ENCODE measurements around the gene FAM78A.
"Not testable (repeated sequence)": the region's sequence is repeated elsewhere in the genome, so short reads cannot be mapped to it uniquely, and the experiment has no call there.

Gene FAM78A

DNA sequence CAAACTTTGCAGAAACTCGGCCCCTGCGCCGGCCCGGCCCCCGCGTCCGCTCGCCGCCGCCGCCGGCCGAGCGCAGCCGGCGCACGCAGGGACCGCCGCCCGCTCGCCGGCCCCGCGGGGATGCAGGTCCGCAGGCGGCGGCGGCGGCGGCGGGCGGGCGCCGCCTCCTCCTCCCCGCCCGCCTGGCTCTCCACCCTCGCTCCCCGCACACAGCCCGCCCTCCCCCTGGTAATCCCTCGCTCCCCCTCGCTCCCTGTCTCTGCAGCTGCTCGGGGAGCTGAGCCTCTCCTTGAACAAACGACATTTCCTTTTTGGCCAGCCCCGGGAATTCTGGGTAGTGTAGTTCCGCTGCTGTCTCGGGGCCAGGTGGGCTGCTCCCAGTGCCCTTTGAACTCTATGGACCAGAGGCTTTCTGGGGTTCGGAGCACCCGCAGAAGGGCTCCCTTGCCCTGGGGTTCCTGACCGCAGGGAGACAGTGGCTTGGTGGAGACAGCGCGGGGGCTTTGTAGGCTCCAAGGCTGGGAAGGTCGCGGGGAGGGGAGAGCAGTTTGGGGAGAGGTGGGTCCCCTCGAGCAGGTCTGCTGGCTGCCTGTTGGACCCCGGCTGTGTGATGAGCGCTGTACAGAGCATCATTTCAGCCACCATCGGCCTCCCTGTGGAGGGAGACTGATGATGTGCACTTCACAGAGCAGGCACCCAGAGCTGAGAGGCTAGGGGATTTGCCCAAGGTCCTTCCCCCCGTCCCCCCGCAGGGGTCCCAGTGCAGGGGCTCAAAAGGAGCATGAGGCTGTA lies 1.8 kb upstream of the FAM78A start:
- Histone ChIP-seq H3K27ac (ENCODE audit: low read length) (no peak overlapping the region), H3K4me3 (ENCODE audit: low read length) (peak overlapping the region; percentile 55), H3K36me3 (ENCODE audit: control insufficient read depth, low read depth, low read length) (no peaks in the 10 kb centered on the region), H3K27me3 (ENCODE audit: control insufficient read depth, insufficient read depth, low read length) (peaks cover 34% of the 10 kb centered on the region), H3K4me1 (ENCODE audit: control insufficient read depth, low read depth, low read length) (peaks cover 6% of the 10 kb centered on the region), H3K9me3 (ENCODE audit: control insufficient read depth, low read depth, low read length) (no peaks in the 10 kb centered on the region), H3K9ac (ENCODE audit: low read length) (no peak overlapping the region)

DNA sequence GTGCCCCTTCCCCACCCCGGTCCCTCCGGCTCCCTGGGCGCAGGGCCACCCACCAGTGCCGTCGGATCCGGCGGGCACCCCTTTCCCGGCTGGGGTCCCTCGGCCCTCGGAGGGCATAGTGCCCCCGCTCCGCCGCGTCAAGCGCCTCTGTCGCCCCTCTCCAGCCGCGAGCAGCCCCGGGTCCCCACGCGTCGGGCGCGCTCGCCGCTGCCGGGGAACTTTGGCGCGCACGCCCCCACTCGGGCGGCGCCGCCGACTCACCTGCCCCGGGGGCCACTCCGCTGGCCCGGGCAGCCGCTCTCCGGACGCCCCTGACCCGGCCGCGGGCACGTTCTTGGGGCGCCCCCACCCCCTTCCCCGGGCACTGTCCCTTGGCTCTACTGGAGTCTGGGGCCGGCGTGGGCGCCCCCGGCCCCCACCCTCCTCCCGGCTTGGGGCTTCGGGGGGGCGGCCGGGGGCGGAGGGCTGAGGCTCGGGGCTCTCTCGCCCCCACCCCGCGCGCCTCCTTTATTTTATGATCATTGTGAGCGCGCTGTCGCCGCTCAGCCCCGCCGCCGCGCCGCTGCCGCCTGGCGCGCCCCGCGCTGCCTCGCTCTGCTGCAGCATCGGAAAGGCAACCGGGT lies 1.1 kb upstream of the FAM78A start:
- H3K9me3 ChIP-seq (ENCODE audit: control insufficient read depth, low read depth, low read length) = no peaks in the 10 kb centered on the region
- peaks cover 32% of the 10 kb centered on the region for H3K27me3 ChIP-seq (ENCODE audit: control insufficient read depth, insufficient read depth, low read length)
- no peaks in the 10 kb centered on the region for H3K36me3 ChIP-seq (ENCODE audit: control insufficient read depth, low read depth, low read length)
- H3K4me1 ChIP-seq (ENCODE audit: control insufficient read depth, low read depth, low read length) = peaks cover 6% of the 10 kb centered on the region
- H3K27ac ChIP-seq (ENCODE audit: low read length) = no peak overlapping the region
- peak overlapping the region; percentile 55 for H3K4me3 ChIP-seq (ENCODE audit: low read length)
- H3K9ac ChIP-seq (ENCODE audit: low read length) = no peak overlapping the region

DNA sequence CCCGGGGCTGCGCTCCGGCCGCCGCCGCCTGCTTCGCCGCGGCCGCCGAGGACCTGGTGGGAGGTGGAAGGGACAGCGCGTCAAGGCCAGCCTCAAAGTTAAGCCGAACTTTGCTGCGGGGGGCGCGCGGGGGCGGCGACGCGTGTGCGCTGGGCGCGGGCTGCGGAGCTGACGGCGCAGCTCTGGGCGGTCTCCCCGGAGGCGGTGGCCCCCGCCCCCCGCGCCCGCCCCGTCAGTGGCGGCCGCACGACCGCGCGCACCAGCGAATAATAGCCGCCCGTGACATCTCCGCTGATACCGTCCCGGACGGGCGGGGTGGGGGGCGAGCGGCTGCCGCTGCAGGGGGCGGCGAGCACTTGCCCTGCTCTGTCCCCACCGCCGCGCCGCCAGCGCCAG lies 579 bp upstream of the FAM78A start:
- H3K4me1 ChIP-seq (ENCODE audit: control insufficient read depth, low read depth, low read length) = peaks cover 6% of the 10 kb centered on the region
- H3K9me3 ChIP-seq (ENCODE audit: control insufficient read depth, low read depth, low read length) = no peaks in the 10 kb centered on the region
- H3K27ac ChIP-seq (ENCODE audit: low read length) = no peak overlapping the region
- peak overlapping the region; percentile 55 for H3K4me3 ChIP-seq (ENCODE audit: low read length)
- peaks cover 27% of the 10 kb centered on the region for H3K27me3 ChIP-seq (ENCODE audit: control insufficient read depth, insufficient read depth, low read length)
- H3K9ac ChIP-seq (ENCODE audit: low read length) = no peak overlapping the region
- no peaks in the 10 kb centered on the region for H3K36me3 ChIP-seq (ENCODE audit: control insufficient read depth, low read depth, low read length)

DNA sequence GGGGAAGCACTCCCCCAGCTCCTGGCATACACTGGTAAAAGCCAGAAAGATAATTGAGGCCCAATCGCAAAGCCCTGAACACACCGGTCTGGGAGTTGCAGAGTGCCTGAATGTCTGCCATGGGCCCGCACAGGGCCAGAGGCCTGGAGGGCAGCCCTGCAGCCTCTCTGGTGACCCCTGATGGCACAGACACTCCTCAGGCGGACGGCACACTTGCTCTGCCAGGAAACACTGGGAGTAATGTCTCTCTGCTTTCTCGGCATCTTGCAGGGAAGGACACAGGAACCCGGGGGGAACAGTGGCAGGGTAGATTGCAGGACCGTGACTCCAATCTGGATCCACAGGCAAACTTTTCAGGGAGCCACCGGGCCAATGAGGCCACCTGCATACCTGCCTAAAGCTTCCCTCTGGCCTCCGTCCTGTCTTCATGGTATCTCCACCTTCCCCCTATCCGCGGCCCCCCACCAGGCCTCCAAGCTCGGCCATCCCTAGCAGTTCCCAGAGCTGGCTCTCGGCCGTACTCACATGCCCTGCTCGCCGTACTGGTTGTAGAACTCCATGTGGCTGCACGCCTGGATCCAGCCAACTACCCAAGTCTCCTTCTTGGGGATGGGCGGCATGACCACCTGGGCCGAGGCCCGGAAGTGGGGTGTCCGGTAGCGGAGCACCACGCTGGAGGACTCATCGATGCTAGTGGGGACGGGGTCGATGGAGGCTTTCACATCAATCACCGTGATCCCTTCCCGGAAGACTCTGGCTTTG lies 797 bp downstream of the FAM78A start:
- Histone ChIP-seq H3K9ac (ENCODE audit: low read length) (no peak overlapping the region), H3K27ac (ENCODE audit: low read length) (no peak overlapping the region), H3K36me3 (ENCODE audit: control insufficient read depth, low read depth, low read length) (no peaks in the 10 kb centered on the region), H3K4me3 (ENCODE audit: low read length) (no peak overlapping the region), H3K9me3 (ENCODE audit: control insufficient read depth, low read depth, low read length) (no peaks in the 10 kb centered on the region), H3K27me3 (ENCODE audit: control insufficient read depth, insufficient read depth, low read length) (peaks cover 16% of the 10 kb centered on the region), H3K4me1 (ENCODE audit: control insufficient read depth, low read depth, low read length) (peaks cover 6% of the 10 kb centered on the region)

DNA sequence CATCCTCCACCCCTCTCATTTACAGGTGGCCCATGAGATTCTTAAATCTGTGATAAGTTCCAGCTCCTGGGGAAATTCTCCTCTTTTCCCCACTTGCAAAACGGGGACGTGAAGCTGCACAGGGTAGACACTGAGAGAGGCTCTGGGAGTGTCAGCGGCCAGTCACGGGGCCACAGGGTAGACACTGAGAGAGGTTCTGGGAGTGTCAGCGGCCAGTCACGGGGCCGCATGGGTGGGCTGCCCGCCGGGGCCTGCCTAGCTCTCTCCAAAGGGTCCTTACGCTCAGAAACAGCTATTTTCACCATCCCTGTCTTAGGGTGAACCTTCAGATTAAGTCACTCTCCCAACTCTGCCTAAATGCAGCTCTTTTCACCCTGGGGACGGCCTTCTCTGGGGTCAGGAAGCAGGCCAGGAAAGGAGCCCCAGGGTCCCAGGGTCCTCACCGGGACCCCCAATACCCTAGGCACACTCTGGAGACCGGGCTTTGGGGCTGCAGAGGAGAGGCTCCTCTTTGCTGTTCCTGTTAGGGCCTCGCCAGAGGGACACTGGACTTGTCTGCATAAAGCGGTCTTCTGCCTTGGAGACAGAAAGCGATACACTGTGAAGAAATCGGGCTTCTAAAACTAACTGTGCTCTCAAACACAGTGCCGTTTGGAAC lies 1.5 kb downstream of the FAM78A start:
- Histone ChIP-seq H3K27ac (ENCODE audit: low read length) (no peak overlapping the region), H3K9ac (ENCODE audit: low read length) (no peak overlapping the region), H3K36me3 (ENCODE audit: control insufficient read depth, low read depth, low read length) (no peaks in the 10 kb centered on the region), H3K27me3 (ENCODE audit: control insufficient read depth, insufficient read depth, low read length) (peaks cover 16% of the 10 kb centered on the region), H3K9me3 (ENCODE audit: control insufficient read depth, low read depth, low read length) (no peaks in the 10 kb centered on the region), H3K4me1 (ENCODE audit: control insufficient read depth, low read depth, low read length) (peaks cover 6% of the 10 kb centered on the region), H3K4me3 (ENCODE audit: low read length) (no peak overlapping the region)

DNA sequence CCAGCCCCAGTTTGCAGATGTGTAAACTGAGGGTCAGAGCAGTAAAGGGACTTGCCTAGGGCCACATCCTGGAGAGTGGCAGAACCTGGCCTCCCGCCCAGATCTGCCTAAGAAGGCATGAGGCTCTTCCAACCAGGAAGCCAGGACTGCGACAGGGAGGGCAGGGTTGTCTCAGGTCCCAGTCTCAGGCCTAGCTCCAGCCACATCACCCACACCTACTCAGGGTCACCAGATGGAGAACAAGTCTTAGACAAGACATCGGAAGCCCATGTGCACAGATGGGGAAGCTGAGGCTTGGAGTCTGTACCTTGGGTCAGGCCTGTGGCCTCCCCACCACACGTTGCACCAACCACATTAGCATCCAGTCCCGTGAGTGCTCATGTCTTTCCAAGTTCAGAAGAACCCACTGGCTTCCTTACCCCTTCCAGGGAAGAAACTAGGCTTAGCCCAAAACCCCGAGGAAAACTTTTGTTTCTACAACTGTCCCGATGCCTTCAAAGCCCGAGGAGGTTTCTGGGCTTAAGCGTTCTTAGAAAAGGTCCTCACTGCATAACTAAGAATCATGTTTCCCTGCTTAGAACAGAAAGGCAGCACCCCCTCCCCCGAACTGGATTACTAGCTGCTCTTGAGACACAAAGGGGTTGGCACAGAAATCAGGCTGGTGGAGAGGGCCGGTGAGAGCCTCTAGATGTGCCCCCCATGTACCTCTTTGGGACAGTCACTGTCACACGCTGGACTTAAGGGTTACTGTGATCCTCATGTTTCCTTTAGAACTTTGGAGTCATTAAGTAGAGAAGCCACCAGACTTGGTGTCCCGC lies 2.2 kb downstream of the FAM78A start:
- peaks cover 6% of the 10 kb centered on the region for H3K4me1 ChIP-seq (ENCODE audit: control insufficient read depth, low read depth, low read length)
- no peak overlapping the region for H3K27ac ChIP-seq (ENCODE audit: low read length)
- H3K4me3 ChIP-seq (ENCODE audit: low read length) = no peak overlapping the region

DNA sequence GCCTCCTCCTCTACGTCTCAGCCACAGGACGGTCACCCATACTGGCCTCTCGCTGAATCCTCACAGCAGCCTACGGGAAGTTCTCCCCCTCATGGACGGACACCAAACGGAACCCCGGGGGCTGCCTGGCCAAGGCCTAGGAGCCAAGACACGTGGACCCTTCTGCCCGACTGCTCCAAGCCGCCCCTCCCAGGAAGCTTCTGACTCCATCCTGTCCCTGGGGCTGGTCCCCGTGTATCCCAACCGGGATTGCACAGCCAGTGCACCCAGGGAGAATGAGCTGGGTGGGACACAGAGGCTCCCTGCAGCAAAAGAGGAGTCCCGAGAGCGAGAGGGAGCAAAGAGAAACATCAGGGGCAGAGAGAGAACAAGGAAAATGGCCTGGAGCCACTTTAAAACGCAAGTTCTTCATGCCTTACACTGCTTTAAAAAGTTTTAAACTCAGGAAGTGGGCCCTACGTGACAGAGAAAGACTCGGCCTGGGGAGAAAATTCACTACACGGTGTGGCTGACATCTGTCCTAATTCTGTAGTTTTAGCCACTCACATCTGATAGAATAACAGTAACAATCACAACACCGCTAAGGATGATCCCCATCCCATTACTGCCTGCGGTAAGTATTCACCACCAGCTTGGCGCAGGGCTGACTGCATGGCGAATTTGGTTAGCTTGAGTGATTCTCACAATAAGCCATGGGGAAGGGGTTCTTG lies 3.0 kb downstream of the FAM78A start:
- Histone ChIP-seq H3K4me1 (ENCODE audit: control insufficient read depth, low read depth, low read length) (peaks cover 6% of the 10 kb centered on the region), H3K27ac (ENCODE audit: low read length) (no peak overlapping the region)

More for the DNA sequence above, 2.2 kb downstream of the FAM78A start:
- no peak overlapping the region for H3K9ac ChIP-seq (ENCODE audit: low read length)
- H3K9me3 ChIP-seq (ENCODE audit: control insufficient read depth, low read depth, low read length) = no peaks in the 10 kb centered on the region
- peaks cover 16% of the 10 kb centered on the region for H3K27me3 ChIP-seq (ENCODE audit: control insufficient read depth, insufficient read depth, low read length)
- no peaks in the 10 kb centered on the region for H3K36me3 ChIP-seq (ENCODE audit: control insufficient read depth, low read depth, low read length)

DNA sequence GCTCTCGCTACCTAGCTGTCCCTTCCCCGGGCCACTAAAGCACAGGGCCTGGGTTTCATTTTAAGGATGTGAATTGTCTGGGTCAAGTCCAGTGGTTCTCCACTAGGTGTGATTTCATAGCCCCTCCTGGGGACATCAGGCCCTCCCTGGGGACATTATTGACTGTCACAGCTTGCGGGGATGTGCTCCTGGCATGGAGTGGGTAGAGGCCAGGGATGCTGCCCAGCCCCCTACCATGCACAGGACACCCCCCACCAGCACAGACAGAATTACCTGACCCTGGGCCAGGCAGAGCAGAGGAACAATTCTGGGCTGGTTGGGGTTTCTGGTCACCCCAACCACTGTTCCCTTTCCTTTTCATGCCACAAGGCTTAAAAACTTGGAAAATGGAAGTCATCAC lies 4.1 kb downstream of the FAM78A start:
- Histone ChIP-seq H3K4me3 (ENCODE audit: low read length) (no peak overlapping the region), H3K36me3 (ENCODE audit: control insufficient read depth, low read depth, low read length) (no peaks in the 10 kb centered on the region), H3K27me3 (ENCODE audit: control insufficient read depth, insufficient read depth, low read length) (peaks cover 16% of the 10 kb centered on the region), H3K27ac (ENCODE audit: low read length) (no peak overlapping the region), H3K9ac (ENCODE audit: low read length) (no peak overlapping the region), H3K9me3 (ENCODE audit: control insufficient read depth, low read depth, low read length) (no peaks in the 10 kb centered on the region), H3K4me1 (ENCODE audit: control insufficient read depth, low read depth, low read length) (peaks cover 6% of the 10 kb centered on the region)

More for the DNA sequence above, 3.0 kb downstream of the FAM78A start:
- Histone ChIP-seq H3K9me3 (ENCODE audit: control insufficient read depth, low read depth, low read length) (no peaks in the 10 kb centered on the region), H3K9ac (ENCODE audit: low read length) (no peak overlapping the region), H3K36me3 (ENCODE audit: control insufficient read depth, low read depth, low read length) (no peaks in the 10 kb centered on the region), H3K4me3 (ENCODE audit: low read length) (no peak overlapping the region), H3K27me3 (ENCODE audit: control insufficient read depth, insufficient read depth, low read length) (peaks cover 16% of the 10 kb centered on the region)

DNA sequence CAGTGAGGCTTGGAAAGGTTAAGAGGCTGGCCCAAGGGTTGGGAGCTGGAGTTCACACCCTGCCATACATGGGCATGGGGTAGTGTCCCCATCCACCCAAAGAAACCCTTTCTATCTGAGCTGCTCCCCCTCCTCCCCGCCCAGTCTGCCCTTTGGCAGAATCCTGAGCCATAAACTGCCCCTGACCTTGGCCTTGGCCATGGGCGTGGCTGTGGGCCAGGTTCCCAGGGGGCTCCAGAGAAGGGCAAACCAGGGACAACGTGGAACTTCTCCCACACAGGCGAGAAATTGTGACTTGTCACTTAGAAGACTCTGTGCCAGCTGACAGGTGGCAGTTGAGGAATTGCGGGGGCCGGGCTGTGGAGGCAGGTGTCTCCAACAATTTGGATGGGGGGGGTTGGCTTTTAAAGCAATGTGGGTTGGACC lies 4.8 kb downstream of the FAM78A start:
- Histone ChIP-seq H3K27me3 (ENCODE audit: control insufficient read depth, insufficient read depth, low read length) (peaks cover 15% of the 10 kb centered on the region), H3K36me3 (ENCODE audit: control insufficient read depth, low read depth, low read length) (no peaks in the 10 kb centered on the region), H3K4me3 (ENCODE audit: low read length) (no peak overlapping the region), H3K4me1 (ENCODE audit: control insufficient read depth, low read depth, low read length) (peaks cover 6% of the 10 kb centered on the region), H3K9me3 (ENCODE audit: control insufficient read depth, low read depth, low read length) (no peaks in the 10 kb centered on the region), H3K9ac (ENCODE audit: low read length) (no peak overlapping the region), H3K27ac (ENCODE audit: low read length) (no peak overlapping the region)

DNA sequence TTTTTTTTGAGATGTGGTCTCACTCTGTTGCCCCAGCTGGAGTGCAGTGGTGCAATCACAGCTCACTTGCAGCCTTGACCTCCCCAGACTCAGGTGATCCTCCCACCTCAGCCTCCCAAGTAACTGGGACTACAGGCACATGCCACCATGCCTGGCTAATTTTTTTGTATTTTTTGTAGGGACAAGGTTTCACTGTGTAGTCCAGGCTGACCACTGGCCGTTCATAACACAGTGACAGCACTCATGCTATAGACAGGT lies 5.4 kb downstream of the FAM78A start:
- not testable (repeated sequence) for H3K27ac ChIP-seq (ENCODE audit: low read length); H3K9me3 ChIP-seq (ENCODE audit: control insufficient read depth, low read depth, low read length); H3K4me3 ChIP-seq (ENCODE audit: low read length); H3K27me3 ChIP-seq (ENCODE audit: control insufficient read depth, insufficient read depth, low read length); H3K36me3 ChIP-seq (ENCODE audit: control insufficient read depth, low read depth, low read length); H3K4me1 ChIP-seq (ENCODE audit: control insufficient read depth, low read depth, low read length); H3K9ac ChIP-seq (ENCODE audit: low read length)
